ENCODE data around the gene EYS. TPM values are rescaled to one million over a fixed set of nuclear protein-coding genes. Genes with fewer than 3 reads are reported as not detected.

EYS gene
- total RNA-seq, 1 experiment from 2014 or later = not detected

GRCh38 chr6:65221153-65221552 lies 485.9 kb downstream of the EYS start:
- no peak for DNase-seq (ENCODE audit: low read depth)

GRCh38 chr6:65202738-65203137 lies 504.3 kb downstream of the EYS start:
- DNase-seq (ENCODE audit: low read depth) = no peak

GRCh38 chr6:65199683-65200082 lies 507.3 kb downstream of the EYS start:
- DNase-seq (ENCODE audit: low read depth) = no peak

DNA sequence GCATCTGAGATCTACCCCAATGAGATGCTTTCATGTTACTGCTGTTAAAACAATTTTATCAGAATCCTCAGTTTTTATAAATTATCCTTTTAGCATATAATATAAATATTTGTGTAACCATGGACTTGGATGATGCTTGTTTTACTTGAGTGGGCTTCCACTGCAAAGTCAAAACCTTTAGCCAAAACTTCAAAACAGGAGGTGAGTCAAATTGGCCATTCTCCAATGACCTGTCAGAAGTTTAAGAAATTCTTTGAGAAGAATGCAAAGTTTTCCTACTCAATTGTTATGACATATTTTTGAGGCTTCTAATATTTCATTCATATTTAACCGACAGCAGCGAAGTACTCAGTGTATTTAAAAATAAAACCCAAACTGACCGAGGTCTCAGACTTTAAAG lies 507.9 kb downstream of the EYS start:
- no peak for DNase-seq (ENCODE audit: low read depth)

DNA sequence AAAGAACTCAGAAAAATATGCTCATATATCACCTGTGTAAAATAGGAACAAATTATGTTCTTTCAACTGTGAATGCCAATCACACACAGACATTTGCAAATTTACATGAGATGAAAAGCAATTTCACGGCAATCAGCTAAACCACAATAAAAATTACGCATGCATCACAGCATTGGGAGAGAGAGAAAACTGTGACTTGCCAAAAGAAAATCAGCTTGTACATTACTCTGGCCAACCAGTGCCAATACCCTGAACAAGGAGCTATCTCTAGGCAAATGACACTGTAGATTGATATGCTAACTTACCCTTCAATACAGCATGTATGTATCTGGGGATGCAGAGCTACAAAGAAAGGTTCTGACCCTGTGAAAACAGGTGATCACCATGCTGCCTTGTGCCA lies 515.6 kb downstream of the EYS start:
- no peak for DNase-seq (ENCODE audit: low read depth)

DNA sequence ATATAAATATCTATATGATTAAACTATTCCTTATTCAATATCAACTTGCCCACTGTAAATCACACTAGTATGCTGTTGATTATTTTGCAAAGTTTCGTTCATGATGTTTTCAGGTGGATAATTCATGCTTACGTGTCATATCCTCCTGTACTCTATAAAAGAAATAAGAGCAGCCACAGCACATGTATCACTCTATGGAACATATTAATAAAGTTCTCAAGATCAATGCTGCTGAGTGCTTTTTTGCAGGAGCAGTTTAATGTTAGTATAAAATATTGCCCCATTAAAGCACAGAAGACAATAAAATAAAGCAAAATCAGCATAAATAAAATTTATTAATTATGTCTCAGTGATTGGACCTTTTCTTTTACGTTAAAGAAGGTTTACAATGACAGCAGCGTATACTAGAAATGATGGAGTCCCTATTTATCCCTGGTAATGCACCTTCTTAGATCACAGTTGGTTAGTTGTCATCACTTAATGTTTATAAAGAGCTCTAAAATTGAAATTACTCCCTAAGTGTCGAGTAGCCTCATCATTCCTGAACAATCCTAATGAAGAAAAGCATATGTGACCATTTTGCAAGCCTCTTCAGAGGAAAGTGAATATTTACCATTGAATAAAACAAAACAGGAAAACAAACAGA lies 517.7 kb downstream of the EYS start:
- no peak for DNase-seq (ENCODE audit: low read depth)

DNA sequence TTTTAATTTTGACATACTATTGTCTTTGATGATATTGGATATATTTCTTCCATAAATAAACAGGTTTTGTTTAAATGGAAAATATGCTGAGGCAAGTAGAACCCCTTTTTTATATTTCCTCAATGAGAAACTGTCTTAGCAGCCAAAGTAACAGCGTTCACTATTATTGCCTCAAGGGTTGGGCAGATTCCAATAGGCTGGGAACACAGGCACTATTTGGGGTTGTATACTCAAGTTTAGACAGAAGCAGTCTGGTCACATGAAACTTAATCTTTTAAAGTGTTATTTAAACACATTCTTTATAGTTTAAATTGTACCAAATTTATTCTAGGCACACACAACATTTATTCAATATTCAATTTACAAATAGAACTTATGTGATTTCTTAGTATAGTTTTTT lies 520.2 kb downstream of the EYS start:
- no peak for DNase-seq (ENCODE audit: low read depth)

DNA sequence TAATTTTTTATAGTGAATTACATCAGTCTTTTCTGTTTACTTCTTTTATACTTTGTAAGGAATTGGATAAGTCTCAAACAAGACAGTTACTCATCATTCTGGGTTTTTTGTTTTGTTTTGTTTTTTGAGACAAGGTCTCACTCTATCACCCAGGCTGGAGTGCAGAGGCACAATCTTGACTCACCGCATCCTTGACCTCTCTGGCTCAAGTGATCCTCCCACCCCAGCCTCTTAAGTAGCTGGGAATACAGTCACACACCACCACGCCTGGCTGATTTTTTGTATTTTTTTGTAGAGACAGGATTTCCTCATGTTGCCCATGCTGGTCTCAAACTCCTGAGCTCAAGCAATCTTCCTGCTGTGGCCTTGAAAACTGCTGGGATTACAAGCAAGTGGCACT lies 524.3 kb downstream of the EYS start:
- DNase-seq (ENCODE audit: low read depth) = no peak

- DNase-seq (ENCODE audit: low read depth) = no peak
Measured at GRCh38 chr6:65170273-65170672, 536.8 kb downstream of the EYS start.

- no peak for DNase-seq (ENCODE audit: low read depth)
Measured at GRCh38 chr6:65161661-65162060, 545.4 kb downstream of the EYS start.

DNA sequence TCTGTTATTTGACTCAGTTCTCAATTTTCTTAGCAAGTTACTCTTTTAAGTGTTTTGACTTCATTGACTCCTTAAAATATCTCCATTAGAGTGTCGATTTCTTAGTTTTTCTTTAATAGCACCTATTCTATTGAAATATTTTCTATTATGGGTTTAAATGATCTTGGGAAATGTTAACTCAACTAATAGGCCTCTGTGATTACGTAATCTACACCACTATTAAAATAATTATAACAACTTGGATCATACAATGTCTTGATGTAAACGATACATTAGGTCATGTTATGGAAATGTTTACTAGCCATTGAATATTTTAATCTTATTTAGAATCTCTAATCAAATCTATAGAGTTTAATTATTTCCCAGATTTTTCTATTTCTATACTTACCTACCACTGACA lies 550.0 kb downstream of the EYS start:
- no peak for DNase-seq (ENCODE audit: low read depth)

- DNase-seq (ENCODE audit: low read depth) = no peak
Measured at GRCh38 chr6:65155083-65155482, 551.9 kb downstream of the EYS start.

GRCh38 chr6:65149841-65150240 lies 557.2 kb downstream of the EYS start:
- DNase-seq (ENCODE audit: low read depth) = no peak

- no peak for DNase-seq (ENCODE audit: low read depth)
Measured at GRCh38 chr6:65148839-65149238, 558.2 kb downstream of the EYS start.

DNA sequence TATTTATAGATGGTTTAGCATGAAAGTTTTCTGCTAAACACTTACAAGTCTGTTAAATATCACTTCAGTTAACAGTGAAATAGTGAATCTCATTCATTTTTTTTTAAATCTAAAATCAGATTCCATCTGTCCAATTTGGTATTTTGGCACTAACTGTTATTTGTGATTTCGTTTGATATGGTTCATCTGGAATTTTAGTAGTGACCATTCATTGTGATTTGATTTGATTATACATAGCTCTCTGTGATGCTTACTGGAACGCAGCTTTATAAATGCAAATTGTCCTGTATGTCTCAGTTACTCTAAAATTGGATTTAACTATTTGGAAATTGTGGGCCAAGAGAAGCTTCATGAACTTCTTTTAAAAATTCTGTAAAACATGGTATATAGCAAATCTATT lies 571.5 kb downstream of the EYS start:
- no peak for DNase-seq (ENCODE audit: low read depth)

DNA sequence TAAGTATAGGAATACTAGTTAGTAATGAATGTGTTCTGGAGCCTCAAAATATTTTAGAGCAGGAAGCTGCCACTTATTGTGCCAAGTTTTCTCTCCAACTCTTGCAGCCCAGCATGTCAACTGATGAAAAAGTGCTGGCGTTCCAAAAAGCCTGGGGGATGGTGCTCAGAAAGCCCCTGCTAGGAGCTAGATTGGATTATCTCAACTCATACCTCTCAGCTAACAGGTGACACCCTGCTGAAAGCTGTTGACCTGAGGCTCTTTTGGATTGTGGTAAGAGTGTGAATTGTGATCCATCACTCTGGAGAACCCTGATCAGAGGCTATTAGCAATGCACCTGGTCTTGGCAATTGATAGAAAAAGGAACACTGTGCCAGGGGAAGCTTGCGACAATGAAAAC lies 580.4 kb downstream of the EYS start:
- no peak for DNase-seq (ENCODE audit: low read depth)

DNA sequence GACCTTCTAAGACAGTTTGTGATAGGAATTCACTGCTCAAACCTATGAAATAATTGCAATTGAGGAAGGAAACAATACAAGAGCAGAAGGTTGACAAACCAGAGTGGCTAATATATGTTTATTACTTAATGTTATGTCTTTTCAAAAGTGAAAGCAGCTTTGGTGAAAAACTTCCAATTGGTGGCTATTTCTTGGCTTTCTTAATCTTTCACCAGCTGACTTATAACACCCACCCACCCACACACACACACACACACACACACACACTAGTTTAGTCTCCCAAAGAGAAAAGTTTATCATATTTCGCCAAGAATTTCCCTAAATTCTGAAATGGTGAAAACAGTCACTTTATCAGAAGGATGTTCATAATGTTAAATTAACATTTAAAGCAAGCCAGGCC lies 583.5 kb downstream of the EYS start:
- DNase-seq (ENCODE audit: low read depth) = no peak

- no peak for DNase-seq (ENCODE audit: low read depth)
Measured at GRCh38 chr6:65117817-65118409, 589.1 kb downstream of the EYS start.

- DNase-seq (ENCODE audit: low read depth) = no peak
Measured at GRCh38 chr6:65116326-65116725, 590.7 kb downstream of the EYS start.

DNA sequence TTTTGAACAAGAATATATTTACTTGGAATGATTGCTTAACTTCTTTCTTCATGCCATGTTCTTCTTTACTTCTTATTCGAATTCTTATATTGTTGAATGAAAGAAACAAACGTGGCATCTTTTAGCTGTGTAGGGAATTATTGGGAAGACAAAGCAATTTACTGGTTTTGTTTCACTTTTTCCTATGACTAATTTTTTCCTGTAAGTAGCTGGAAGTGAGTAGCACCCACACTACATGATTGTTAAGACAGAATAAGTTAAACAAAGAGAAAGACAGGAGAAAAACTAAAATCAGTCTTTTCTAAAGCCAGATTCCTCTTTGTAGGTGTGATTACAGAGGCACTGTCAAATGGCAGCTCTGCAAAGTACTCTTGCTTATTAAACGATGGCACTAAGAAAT lies 593.4 kb downstream of the EYS start:
- DNase-seq (ENCODE audit: low read depth) = no peak

GRCh38 chr6:65112435-65112834 lies 594.6 kb downstream of the EYS start:
- DNase-seq (ENCODE audit: low read depth) = no peak

GRCh38 chr6:65110031-65110430 lies 597.0 kb downstream of the EYS start:
- DNase-seq (ENCODE audit: low read depth) = no peak

- DNase-seq (ENCODE audit: low read depth) = no peak
Measured at GRCh38 chr6:65098349-65098748, 608.7 kb downstream of the EYS start.

DNA sequence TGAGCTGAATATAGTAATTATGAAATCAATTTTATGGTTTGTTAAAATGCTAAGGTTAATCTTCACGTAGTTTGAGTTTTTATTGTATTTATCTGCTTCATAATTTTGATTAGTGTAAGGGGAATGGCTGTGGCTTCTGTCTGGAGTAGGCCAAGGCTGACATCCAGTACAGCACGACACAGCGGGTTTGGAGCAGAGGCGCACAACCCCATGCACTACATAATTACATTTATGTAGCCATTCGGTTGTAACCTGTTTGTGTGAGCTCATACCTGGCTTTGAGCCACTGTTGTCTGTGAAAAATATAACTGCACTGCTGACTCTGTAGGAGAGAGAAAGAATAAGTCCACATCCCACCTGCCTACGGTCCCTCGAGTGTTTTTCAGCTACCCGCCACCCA lies 615.5 kb downstream of the EYS start:
- no peak for DNase-seq (ENCODE audit: low read depth)

Measured in Daoy (cell line).